ENCODE measurements around the gene SH3BGR. TPM values are rescaled to one million over a fixed set of nuclear protein-coding genes. Genes with fewer than 3 reads are reported as not detected.

SH3BGR gene
- total and polyA plus RNA-seq, 7 donors: 44.2 to 441 (median 240) TPM

DNA sequence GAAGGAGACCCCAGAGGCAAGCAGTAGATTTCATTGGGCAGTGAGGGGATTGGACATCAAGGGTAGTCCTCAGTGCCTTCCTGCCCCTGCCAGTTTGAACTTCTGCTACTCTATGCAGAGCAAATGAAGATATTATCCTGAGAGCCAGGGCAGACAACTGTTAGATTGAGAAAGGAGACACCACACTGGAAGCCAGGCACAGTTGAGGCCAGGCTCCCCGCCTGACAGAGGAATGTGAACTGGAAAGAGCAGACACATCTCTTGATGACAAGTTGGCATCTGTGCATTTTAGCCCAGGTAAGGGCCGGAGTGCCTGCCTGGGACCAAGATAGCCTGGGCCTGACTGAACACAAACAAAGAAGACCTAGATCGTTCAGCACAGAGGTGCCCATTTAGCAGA, 16.0 kb downstream of the SH3BGR start:
- Histone ChIP-seq H3K9me3 (no peaks in the 10 kb centered on the region), H3K27me3 (ENCODE audit: insufficient read depth in 3 of 3, low read length in 2 of 3) (no peaks in the 10 kb centered on the region), H3K36me3 (ENCODE audit: insufficient read depth in 1 of 2, low read depth in 1 of 2) (peaks cover 0 to 36% of the 10 kb centered on the region in 2 donors), H3K27ac (peak overlapping the region; percentile 73), H3K4me3 (no peak overlapping the region), H3K4me1 (peaks cover 19% of the 10 kb centered on the region)
- WGBS, 3 donors: 27 to 40% (median 31%) methylated on average over 3 of the region's 3 CpGs
- peak in 1 of 2 donors; percentile 61 for DNase-seq
- intact Hi-C loops (cut with DNase I): no loop called here
- peak; percentile 90 to 93 (median 92) for ATAC-seq
- TF ChIP-seq, protein P1, sequence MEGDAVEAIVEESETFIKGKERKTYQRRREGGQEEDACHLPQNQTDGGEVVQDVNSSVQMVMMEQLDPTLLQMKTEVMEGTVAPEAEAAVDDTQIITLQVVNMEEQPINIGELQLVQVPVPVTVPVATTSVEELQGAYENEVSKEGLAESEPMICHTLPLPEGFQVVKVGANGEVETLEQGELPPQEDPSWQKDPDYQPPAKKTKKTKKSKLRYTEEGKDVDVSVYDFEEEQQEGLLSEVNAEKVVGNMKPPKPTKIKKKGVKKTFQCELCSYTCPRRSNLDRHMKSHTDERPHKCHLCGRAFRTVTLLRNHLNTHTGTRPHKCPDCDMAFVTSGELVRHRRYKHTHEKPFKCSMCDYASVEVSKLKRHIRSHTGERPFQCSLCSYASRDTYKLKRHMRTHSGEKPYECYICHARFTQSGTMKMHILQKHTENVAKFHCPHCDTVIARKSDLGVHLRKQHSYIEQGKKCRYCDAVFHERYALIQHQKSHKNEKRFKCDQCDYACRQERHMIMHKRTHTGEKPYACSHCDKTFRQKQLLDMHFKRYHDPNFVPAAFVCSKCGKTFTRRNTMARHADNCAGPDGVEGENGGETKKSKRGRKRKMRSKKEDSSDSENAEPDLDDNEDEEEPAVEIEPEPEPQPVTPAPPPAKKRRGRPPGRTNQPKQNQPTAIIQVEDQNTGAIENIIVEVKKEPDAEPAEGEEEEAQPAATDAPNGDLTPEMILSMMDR (IDR thresholded peaks at IDR 0.05): no peak

DNA sequence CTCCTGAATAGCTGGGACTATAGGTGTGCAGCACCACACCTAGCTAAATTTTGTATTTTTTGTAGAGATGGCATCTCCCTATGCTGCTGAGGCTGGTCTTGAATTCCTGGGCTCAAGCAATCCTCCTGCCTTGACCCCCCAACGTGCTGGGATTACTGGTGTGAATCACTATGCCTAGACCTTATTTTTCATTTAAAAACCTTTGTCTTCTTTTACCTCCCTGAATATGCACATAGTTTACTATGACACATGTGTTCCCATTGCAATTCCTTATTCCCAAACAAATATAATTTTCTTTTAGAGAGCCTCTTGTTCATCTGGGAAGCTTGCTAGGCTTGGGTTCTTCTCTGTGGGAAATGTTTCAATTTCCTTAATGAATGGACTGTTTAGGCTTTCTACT, 16.8 kb downstream of the SH3BGR start:
- no peaks in the 10 kb centered on the region for H3K9me3 ChIP-seq
- ATAC-seq: no peak

DNA sequence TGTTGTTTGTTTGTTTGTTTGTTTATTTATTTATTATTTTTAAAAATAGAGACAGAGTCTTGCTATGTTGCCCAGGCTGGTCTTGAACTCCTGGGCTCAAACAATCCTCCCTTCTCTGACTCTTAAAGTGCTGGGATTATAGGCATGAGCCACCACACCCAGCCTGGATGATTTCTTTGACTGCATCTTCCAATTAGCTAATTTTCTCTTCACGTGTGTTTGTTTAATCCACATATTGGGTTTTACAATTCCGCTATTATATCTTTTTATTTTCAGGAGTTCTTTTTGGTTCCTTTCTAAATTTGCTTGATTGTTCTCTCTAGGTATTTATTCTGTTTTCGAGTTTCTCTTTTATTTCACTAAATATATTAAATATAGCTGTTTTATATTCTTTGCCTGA, 19.8 kb downstream of the SH3BGR start:
- peaks cover 0 to 22% of the 10 kb centered on the region in 2 donors for H3K36me3 ChIP-seq (ENCODE audit: insufficient read depth in 1 of 2, low read depth in 1 of 2)
- H3K27ac ChIP-seq: no peak overlapping the region
- H3K4me3 ChIP-seq: no peak overlapping the region
- H3K9me3 ChIP-seq: no peaks in the 10 kb centered on the region
- intact Hi-C loops (cut with DNase I): no loop called here
- 95 to 97% (median 95%) methylated on average over 3 of the region's 3 CpGs for WGBS, 3 donors
- TF ChIP-seq, protein P1 (IDR thresholded peaks at IDR 0.05): no peak
- H3K27me3 ChIP-seq (ENCODE audit: insufficient read depth in 3 of 3, low read length in 2 of 3): no peaks in the 10 kb centered on the region
- peaks cover 19% of the 10 kb centered on the region for H3K4me1 ChIP-seq
- DNase-seq (no peak), ATAC-seq (no peak)

More for the DNA sequence above, 16.8 kb downstream of the SH3BGR start:
- no peak for DNase-seq
- TF ChIP-seq, protein P1 (IDR thresholded peaks at IDR 0.05): no peak
- Histone ChIP-seq H3K4me1 (peaks cover 19% of the 10 kb centered on the region), H3K27me3 (ENCODE audit: insufficient read depth in 3 of 3, low read length in 2 of 3) (no peaks in the 10 kb centered on the region), H3K4me3 (no peak overlapping the region), H3K27ac (peak overlapping the region; percentile 73), H3K36me3 (ENCODE audit: insufficient read depth in 1 of 2, low read depth in 1 of 2) (peaks cover 0 to 28% of the 10 kb centered on the region in 2 donors)
- WGBS, 3 donors: 85 to 91% (median 87%) methylated on average over 1 of the region's 1 CpG
- intact Hi-C loops (cut with DNase I): no loop called here

DNA sequence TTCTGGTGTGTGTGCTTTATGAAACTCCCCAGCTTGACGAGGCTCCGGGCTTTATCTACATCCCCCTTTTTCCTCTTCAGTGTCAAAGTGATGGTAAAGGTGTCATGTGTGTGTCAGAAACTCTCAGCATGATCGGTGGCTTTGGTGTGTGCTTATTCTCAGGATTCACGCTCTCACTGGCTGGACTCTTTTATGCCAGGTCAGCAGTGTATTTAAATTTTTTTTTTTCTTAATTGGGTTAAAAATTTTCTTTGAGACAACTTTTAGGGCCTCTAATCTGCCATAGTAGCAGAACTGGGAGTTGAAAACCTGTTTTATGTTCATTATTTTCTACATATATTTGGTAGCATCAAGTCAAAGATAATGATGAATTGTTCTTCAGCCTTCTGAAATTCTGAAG, 21.0 kb downstream of the SH3BGR start:
- ATAC-seq: no peak
- 79 to 86% (median 85%) methylated on average over 4 of the region's 4 CpGs for WGBS, 3 donors
- intact Hi-C loops (cut with DNase I): no loop called here
- no peaks in the 10 kb centered on the region for H3K9me3 ChIP-seq
- H3K27ac ChIP-seq: no peak overlapping the region
- TF ChIP-seq, protein P1 (IDR thresholded peaks at IDR 0.05): no peak
- peaks cover 0 to 18% of the 10 kb centered on the region in 2 donors for H3K36me3 ChIP-seq (ENCODE audit: insufficient read depth in 1 of 2, low read depth in 1 of 2)
- no peak for DNase-seq
- H3K4me1 ChIP-seq: peaks cover 8% of the 10 kb centered on the region
- no peaks in the 10 kb centered on the region for H3K27me3 ChIP-seq (ENCODE audit: insufficient read depth in 3 of 3, low read length in 2 of 3)
- H3K4me3 ChIP-seq: no peak overlapping the region

DNA sequence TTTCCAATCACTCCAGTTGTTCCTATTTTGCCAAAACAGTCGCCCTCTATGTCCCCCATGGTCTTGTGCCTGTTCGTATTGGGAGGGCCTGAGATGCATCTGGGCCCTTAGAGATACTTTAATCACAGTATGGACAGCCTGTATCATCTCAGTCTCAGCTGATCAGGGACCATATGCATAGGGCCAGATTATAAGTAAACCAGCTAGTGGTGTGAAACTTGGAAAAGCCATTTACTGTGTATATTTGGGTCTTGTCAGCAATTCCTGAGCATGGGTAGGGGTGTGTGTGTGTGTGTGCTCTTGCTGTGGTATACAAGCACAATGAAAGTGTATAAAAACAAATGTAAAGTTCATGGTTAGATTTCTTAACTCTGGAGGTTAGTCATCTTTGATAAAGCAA, 22.8 kb downstream of the SH3BGR start:
- TF ChIP-seq, protein P1 (IDR thresholded peaks at IDR 0.05): no peak
- H3K27me3 ChIP-seq (ENCODE audit: insufficient read depth in 3 of 3, low read length in 2 of 3): no peaks in the 10 kb centered on the region
- no peaks in the 10 kb centered on the region for H3K9me3 ChIP-seq
- no peak overlapping the region for H3K4me3 ChIP-seq
- H3K27ac ChIP-seq: peak overlapping the region; percentile 8
- intact Hi-C loops (cut with DNase I): no loop called here
- H3K4me1 ChIP-seq: peaks cover 3% of the 10 kb centered on the region
- peaks cover 0 to 18% of the 10 kb centered on the region in 2 donors for H3K36me3 ChIP-seq (ENCODE audit: insufficient read depth in 1 of 2, low read depth in 1 of 2)
- WGBS, 3 donors: 84 to 87% (median 86%) methylated on average over 2 of the region's 2 CpGs
- no peak for DNase-seq
- ATAC-seq: no peak
